B cell (primary cell): Measurements from ENCODE around the gene CYB5A. TPM values are rescaled to one million over a fixed set of nuclear protein-coding genes. Genes with fewer than 3 reads are reported as not detected.

ENCODE experiments used
- ATAC-seq: fragments of 200-7000 bp; cut with Tn5 transposase; one replicate; pipeline ENCODE4 v1.10.0; 2021; ENCODE audit warnings: low read depth, mild to moderate bottlenecking, moderate number of reproducible peaks, moderate library complexity
- CTCF ChIA-PET: fragments of 350-600 bp; sonication (Branson Sonifier 250); formaldehyde crosslinking; loops from one replicate; lab custom pipeline; 2021; ENCODE audit warnings: antibody characterized with exemption, inconsistent platforms; lab: Charles Lee
- POLR2A ChIA-PET: fragments of 350-600 bp; sonication (Branson Sonifier 250); formaldehyde crosslinking; loops from one replicate; lab custom pipeline; 2021; ENCODE audit warnings: antibody characterized with exemption; lab: Charles Lee
- DNase-seq: peaks from one replicate; pipeline ENCODE4 v3.0.0; 2013
- H2AFZ ChIP-seq: 2 replicates; pipeline ENCODE4 v1.6.1; 2012; ENCODE audit warnings: mild to moderate bottlenecking, low read depth, low read length; ENCODE audit not compliant: insufficient read depth, poor library complexity, severe bottlenecking
- H3K27ac ChIP-seq, 2 donors: 1 replicate in 1 of 2; 2 replicates in 1 of 2; pipeline ENCODE4 v1.5.1; 2012 to 2013; ENCODE audit warnings: low read length in 2 of 2, mild to moderate bottlenecking in 2 of 2, moderate library complexity in 1 of 2
- H3K27me3 ChIP-seq, 4 experiments: fragments of 200-600 bp in 1 of 4; sonication (generic) in 1 of 4; replicated peaks in 1 of 4; 1 replicate in 2 of 4; 2 replicates in 2 of 4; pipeline versions ENCODE4 v1.6.1 to v1.7.0; 2013 to 2016; ENCODE audit warnings: low read length in 3 of 4, mild to moderate bottlenecking in 2 of 4, mixed read lengths in 1 of 4, moderate library complexity in 1 of 4; ENCODE audit not compliant: insufficient read depth in 4 of 4, control insufficient read depth in 3 of 4; ENCODE audit errors: control extremely low read depth in 1 of 4
- H3K36me3 ChIP-seq, 2 experiments: replicated peaks in 1 of 2; 1 replicate in 1 of 2; 2 replicates in 1 of 2; pipeline versions ENCODE4 v1.6.1 to v1.7.1; 2013; ENCODE audit warnings: low read length in 1 of 2; ENCODE audit not compliant: insufficient read depth in 2 of 2, control insufficient read depth in 1 of 2; ENCODE audit errors: control extremely low read depth in 1 of 2, extremely low read depth in 1 of 2
- H3K4me1 ChIP-seq, 2 donors: fragments of 200-600 bp in 1 of 2; sonication (generic) in 1 of 2; 1 replicate in 1 of 2; 2 replicates in 1 of 2; pipeline versions ENCODE4 v1.5.1 to v1.6.1; 2013 to 2017; ENCODE audit warnings: low read length in 2 of 2; ENCODE audit not compliant: control insufficient read depth in 2 of 2, insufficient read depth in 2 of 2
- H3K4me2 ChIP-seq: replicated peaks from 2 replicates; pipeline ENCODE3; 2012; ENCODE audit warnings: mild to moderate bottlenecking, low read depth, low read length; ENCODE audit not compliant: poor library complexity, severe bottlenecking
- H3K4me3 ChIP-seq, 5 experiments: fragments of 200-600 bp in 1 of 5; sonication (generic) in 1 of 5; 1 replicate in 3 of 5; 2 replicates in 2 of 5; pipeline versions ENCODE4 v1.5.1 to v1.7.0; 2011 to 2016; ENCODE audit warnings: low read length in 4 of 5, mild to moderate bottlenecking in 4 of 5, low read depth in 2 of 5, control low read depth in 1 of 5, moderate library complexity in 1 of 5; ENCODE audit not compliant: insufficient read depth in 1 of 5; ENCODE audit errors: control extremely low read depth in 1 of 5, extremely low read depth in 1 of 5
- H3K79me2 ChIP-seq: fragments of 200-600 bp; sonication (generic); one replicate; pipeline ENCODE4 v1.6.0; 2016; ENCODE audit warnings: low read length; ENCODE audit not compliant: control insufficient read depth, insufficient read depth
- H3K9ac ChIP-seq: fragments of 200-600 bp; sonication (generic); 2 replicates; pipeline ENCODE4 v1.6.1; 2017; ENCODE audit warnings: mild to moderate bottlenecking, low read length, moderate library complexity
- H3K9me3 ChIP-seq, 3 donors: one replicate each; pipeline versions ENCODE4 v1.6.1 to v1.7.1; 2013; ENCODE audit warnings: low read length in 2 of 3; ENCODE audit not compliant: control insufficient read depth in 2 of 3, insufficient read depth in 1 of 3; ENCODE audit errors: control extremely low read depth in 1 of 3
- H4K20me1 ChIP-seq: 2 replicates; pipeline ENCODE4 v1.6.0; 2012; ENCODE audit warnings: mild to moderate bottlenecking, low read length; ENCODE audit not compliant: insufficient read depth, control insufficient read depth, poor library complexity, severe bottlenecking
- H3K27ac Mint-ChIP-seq: one replicate; pipeline ENCODE4 v1.8.0; 2021; ENCODE audit warnings: mixed read lengths
- H3K27me3 Mint-ChIP-seq: one replicate; pipeline ENCODE4 v1.8.0; 2021; ENCODE audit warnings: mixed read lengths
- H3K4me1 Mint-ChIP-seq: one replicate; pipeline ENCODE4 v1.8.0; 2021; ENCODE audit warnings: mixed read lengths
- H3K4me3 Mint-ChIP-seq: one replicate; pipeline ENCODE4 v1.8.0; 2021; ENCODE audit warnings: mixed read lengths
- H3K9me3 Mint-ChIP-seq: one replicate; pipeline ENCODE4 v1.8.0; 2022; ENCODE audit warnings: mixed read lengths; ENCODE audit not compliant: insufficient read depth
- CTCF ChIP-seq: fragments of 200-600 bp; IDR thresholded peaks from one replicate; pipeline ENCODE4 v1.8.0; 2022; ENCODE audit warnings: antibody characterized with exemption, mild to moderate bottlenecking
- EZH2 ChIP-seq: IDR thresholded peaks from 2 replicates; pipeline ENCODE4 v1.6.1; 2012; ENCODE audit warnings: borderline replicate concordance, low read depth, mild to moderate bottlenecking, moderate library complexity, low read length; ENCODE audit not compliant: insufficient read depth, poor library complexity, severe bottlenecking
- WGBS: methylation state at CpG from one replicate; pipeline ENCODE4 v1.1.5; 2013; ENCODE audit warnings: missing lambda C conversion rate; ENCODE audit not compliant: insufficient coverage; 5-methylcytosine and 5-hydroxymethylcytosine counted together
- intact Hi-C: fragments of 100-400 bp; cut with micrococcal nuclease; formaldehyde crosslinking; loops from one replicate; pipeline ENCODE4 v1.10.0; 2022
- polyA plus RNA-seq: library from polyadenylated mRNA; depleted of rRNA; stranded (reverse); fragments of >200 nt; gene quantifications from 2 replicates; pipeline ENCODE4 v1.2.3, GENCODE V29; 2012
- total RNA-seq, 2 donors: library from RNA; stranded (reverse); fragments of 120-200 nt in 1 of 2; gene quantifications; 1 replicate in 1 of 2; 2 replicates in 1 of 2; pipeline versions ENCODE4 v1.2.3 to v1.2.4, GENCODE V29; 2013 to 2022

Gene CYB5A
- total and polyA plus RNA-seq, 2 donors (not counting 1 experiment from before 2014, with no cell fraction given) = 46.9 to 217 TPM

GRCh38 chr18:74226666-74227065, 65.1 kb downstream of the CYB5A start:
- no peak overlapping the region for H2AFZ ChIP-seq
- Mint-ChIP-seq H3K9me3 (no peaks in the 10 kb centered on the region), H3K4me1 (peaks cover 6% of the 10 kb centered on the region), H3K27me3 (peaks cover 11% of the 10 kb centered on the region), H3K27ac (no peak overlapping the region), H3K4me3 (no peak overlapping the region)
- intact Hi-C loops = no loop called here
- no peak for DNase-seq
- no peaks in the 10 kb centered on the region for H3K36me3 ChIP-seq
- H3K4me1 ChIP-seq = no peaks in the 10 kb centered on the region
- H3K27me3 ChIP-seq = peaks cover 0 to 5% (median 0%) of the 10 kb centered on the region in 4 experiments
- H3K27ac ChIP-seq = no peak overlapping the region
- no peaks in the 10 kb centered on the region for H4K20me1 ChIP-seq
- TF ChIP-seq EZH2 = no peak
- H3K9me3 ChIP-seq = no peaks in the 10 kb centered on the region
- POLR2A ChIA-PET = no interaction called here
- H3K4me2 ChIP-seq = no peak overlapping the region
- no peak overlapping the region for H3K4me3 ChIP-seq
- CTCF ChIA-PET = interaction anchor here (1.2 kb wide), 1 partner anchor 116 kb away, joined by 3 read pairs; no protein-coding TSS in a partner anchor
- WGBS = 90% methylated on average over 10 of the region's 10 CpGs
- H3K9ac ChIP-seq = no peak overlapping the region
- ATAC-seq = no peak
- H3K79me2 ChIP-seq = no peaks in the 10 kb centered on the region

GRCh38 chr18:74226156-74226555, 65.6 kb downstream of the CYB5A start:
- Histone ChIP-seq H3K9me3 (no peaks in the 10 kb centered on the region), H3K4me3 (no peak overlapping the region), H3K36me3 (no peaks in the 10 kb centered on the region), H3K4me1 (no peaks in the 10 kb centered on the region), H3K27me3 (peaks cover 0 to 5% (median 0%) of the 10 kb centered on the region in 4 experiments), H3K79me2 (no peaks in the 10 kb centered on the region), H3K9ac (no peak overlapping the region), H3K4me2 (no peak overlapping the region), H4K20me1 (no peaks in the 10 kb centered on the region), H2AFZ (no peak overlapping the region), H3K27ac (no peak overlapping the region)
- TF ChIP-seq CTCF (no peak), EZH2 (no peak)
- H3K27ac Mint-ChIP-seq = no peak overlapping the region
- ChIA-PET POLR2A (no interaction called here), CTCF (interaction anchor here (1.2 kb wide), 1 partner anchor 116 kb away, joined by 3 read pairs; no protein-coding TSS in a partner anchor)
- peaks cover 5% of the 10 kb centered on the region for H3K4me1 Mint-ChIP-seq
- WGBS = 80% methylated on average over 1 of the region's 4 CpGs
- no peak overlapping the region for H3K4me3 Mint-ChIP-seq
- no peaks in the 10 kb centered on the region for H3K9me3 Mint-ChIP-seq
- no peak for ATAC-seq
- H3K27me3 Mint-ChIP-seq = peaks cover 11% of the 10 kb centered on the region
- no peak for DNase-seq
- intact Hi-C loops = no loop called here
